Globus pallidus (tissue), 1 donor: ENCODE measurements around the gene MBD5.
"Not testable (repeated sequence)": the region's sequence is repeated elsewhere in the genome, so short reads cannot be mapped to it uniquely, and the experiment has no call there.

Source experiments
- DNase-seq: peaks from one replicate; pipeline ENCODE4 v3.0.0-alpha.2; 2015; ENCODE audit warnings: low spot score

The MBD5 gene

GRCh38 chr2:148524519-148524919, 503.6 kb downstream of the MBD5 start:
- DNase-seq: no peak

DNA sequence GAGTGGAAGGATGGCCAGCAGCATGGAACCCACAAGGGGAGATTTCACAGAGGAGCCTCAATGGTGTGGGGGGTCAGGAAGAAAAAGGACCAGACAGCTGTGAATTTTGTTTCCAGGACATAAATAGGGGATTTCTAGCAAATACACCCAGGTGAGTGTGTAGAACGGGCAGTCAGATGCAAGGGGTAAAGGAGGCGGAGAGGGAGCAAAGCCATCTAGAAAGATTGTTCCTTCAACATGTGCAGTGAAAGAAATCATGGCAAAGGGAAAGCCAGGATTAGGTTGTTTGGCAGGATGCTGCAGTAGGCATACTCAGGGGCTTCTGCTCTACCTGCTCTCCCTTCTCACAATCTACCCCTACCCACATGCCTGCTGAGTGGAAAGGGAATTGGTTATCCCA, 504.2 kb downstream of the MBD5 start:
- DNase-seq: no peak

GRCh38 chr2:148526509-148527346, 505.8 kb downstream of the MBD5 start:
- no peak for DNase-seq

DNA sequence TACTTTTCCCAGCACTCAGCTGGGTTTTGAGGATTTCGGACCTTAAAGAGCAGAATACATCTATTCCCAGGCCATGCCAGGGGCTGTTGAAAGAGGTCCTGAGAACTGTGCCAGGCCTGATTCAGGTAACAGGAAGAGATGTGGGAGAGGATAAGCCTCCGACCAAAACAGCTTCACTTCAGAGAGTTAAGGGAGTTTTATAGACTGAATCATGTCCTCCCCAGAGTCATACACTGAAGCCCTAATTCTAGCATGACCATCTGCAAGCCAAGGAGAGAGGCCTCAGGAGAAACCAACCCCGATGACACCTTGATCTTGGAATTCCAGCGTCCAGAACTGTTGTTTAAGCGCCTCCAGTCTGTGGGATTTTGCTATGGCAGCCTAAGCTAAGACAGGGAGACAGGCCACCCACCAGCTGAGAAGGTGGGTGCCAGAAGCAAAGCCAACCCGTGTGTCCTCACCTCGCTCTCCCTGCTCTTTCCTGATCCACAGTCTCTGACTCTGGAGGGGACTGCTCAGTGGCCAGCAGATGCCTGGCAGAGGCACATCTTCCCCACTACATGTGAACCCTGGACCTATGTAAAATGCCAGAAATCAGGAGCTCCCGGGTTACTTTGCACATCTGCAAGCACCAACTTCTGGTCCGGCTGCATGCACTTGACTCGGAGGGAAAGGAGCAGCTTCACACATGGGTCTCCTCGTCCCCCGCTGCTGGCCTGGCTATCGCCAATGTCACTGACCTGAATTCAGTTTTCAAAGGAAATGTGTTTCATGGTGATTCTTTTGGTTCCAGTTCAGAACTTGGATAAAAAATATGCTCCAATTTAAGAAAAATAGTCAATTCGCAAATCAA, 506.8 kb downstream of the MBD5 start:
- no peak for DNase-seq

GRCh38 chr2:148528356-148529064, 507.6 kb downstream of the MBD5 start:
- no peak for DNase-seq

GRCh38 chr2:148529745-148530144, 508.9 kb downstream of the MBD5 start:
- DNase-seq: no peak

- no peak for DNase-seq
These were observed 509.5 kb downstream of the MBD5 start for GRCh38 chr2:148530350-148530749.

- DNase-seq: no peak
These were observed 510.3 kb downstream of the MBD5 start for GRCh38 chr2:148531235-148531634.

- no peak for DNase-seq
These were observed 511.0 kb downstream of the MBD5 start for GRCh38 chr2:148531669-148532428.

- no peak for DNase-seq
These were observed 512.1 kb downstream of the MBD5 start for GRCh38 chr2:148533004-148533403.

GRCh38 chr2:148533685-148534084, 512.8 kb downstream of the MBD5 start:
- DNase-seq: no peak

DNA sequence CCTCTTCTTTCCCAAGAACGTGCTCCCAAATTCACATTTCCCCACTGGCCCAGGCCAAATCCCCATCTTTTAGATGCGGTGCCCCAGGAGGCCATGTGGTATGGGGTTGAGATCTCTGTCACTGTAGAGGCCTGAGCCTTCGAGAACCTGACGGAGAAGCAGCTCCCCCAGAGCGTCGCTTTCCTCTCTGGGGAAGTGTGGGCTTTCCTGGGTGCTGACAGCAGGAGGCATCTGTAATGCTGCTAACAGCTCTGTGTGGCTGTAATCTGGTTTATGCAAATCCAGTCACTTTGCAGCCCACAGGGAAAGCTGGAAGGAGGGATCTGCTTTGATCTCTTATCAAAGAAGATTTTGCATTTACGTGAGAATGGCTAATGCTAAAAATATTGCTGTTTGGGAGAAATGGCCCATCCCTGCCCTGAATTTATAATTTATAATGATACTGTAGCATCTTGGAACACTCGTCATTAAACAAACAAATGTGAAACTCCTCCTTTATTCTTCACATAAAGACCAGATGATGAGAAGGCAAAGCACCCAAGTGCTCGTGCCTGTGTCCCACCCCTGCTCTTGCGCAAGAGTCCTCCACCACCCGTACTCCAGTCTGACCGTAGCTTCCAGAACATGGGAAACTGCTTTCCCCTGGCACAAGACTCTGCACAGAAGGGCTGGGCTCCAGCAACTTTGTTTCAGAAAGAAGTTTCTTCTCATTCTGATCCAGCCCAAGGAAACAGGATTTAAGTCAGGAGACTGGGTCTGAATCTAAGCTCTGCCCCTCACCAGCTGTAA, 513.7 kb downstream of the MBD5 start:
- DNase-seq: no peak

DNA sequence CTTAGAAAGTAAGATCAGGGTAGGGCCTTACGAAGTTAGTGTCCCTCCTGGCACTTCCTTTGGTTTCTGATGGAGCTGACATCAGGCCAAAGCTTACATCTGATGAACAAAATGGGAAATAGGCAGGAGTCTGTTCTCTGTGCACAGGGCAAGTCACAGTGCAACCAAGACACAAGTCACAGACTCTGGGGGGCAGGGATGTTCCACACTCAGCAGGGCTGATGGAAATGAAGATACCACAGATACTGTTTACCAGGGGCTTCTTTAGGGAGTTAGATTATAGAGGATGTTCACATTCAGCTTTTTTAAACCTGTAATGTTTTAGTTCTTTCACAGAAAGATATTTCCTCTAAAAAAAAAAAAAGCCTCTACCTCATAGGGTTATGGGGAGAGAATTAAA, 517.5 kb downstream of the MBD5 start:
- no peak for DNase-seq

GRCh38 chr2:148540022-148540421, 519.1 kb downstream of the MBD5 start:
- no peak for DNase-seq

GRCh38 chr2:148541792-148542191, 520.9 kb downstream of the MBD5 start:
- no peak for DNase-seq

- DNase-seq: no peak
These were observed 521.7 kb downstream of the MBD5 start for GRCh38 chr2:148542614-148543013.

DNA sequence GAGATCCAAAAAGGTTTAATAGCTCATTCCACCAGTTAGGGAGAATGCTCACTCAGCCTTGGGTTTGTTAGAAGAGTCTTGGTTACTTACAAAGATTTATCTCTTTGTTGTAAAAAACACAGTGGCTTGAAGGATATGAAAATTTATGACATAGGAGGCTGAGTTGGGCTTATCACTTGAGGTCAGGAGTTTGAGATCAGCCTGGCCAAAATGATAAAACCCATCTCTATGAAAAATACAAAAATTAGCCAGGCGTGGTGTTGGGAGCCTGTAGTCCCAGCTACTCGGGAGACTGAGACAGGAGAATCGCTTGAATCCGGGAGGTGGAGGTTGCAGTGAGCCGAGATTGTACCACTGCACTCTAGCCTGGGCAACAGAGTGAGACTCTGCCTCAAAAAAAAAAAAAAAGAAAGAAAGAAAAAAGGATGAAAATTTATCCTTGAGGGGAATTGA, 522.2 kb downstream of the MBD5 start:
- DNase-seq: not testable (repeated sequence)

- no peak for DNase-seq
These were observed 524.7 kb downstream of the MBD5 start for GRCh38 chr2:148545390-148546256.

DNA sequence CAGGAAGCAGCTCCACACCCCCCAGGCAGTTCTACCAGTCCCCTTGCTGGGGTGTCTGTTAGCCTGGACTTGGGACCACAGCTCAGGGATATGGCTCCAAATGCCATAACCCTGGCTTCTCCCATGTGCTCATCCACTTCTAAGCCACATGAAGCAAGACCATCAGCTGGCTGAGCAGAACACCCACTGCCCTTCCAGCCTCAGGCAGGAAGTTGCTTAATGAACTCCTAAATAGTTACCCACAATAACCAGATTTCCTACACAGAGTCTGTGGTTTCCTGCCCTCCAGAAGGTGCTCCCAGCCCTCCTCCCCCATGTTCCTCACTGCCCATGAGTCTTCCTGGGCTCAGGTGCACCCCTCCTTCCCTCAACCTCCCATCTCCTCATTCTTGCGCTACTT, 525.4 kb downstream of the MBD5 start:
- DNase-seq: no peak
